ENCODE results near the gene POF1B.
"Not testable (repeated sequence)": the region's sequence is repeated elsewhere in the genome, so short reads cannot be mapped to it uniquely, and the experiment has no call there.

The POF1B gene, protein sequence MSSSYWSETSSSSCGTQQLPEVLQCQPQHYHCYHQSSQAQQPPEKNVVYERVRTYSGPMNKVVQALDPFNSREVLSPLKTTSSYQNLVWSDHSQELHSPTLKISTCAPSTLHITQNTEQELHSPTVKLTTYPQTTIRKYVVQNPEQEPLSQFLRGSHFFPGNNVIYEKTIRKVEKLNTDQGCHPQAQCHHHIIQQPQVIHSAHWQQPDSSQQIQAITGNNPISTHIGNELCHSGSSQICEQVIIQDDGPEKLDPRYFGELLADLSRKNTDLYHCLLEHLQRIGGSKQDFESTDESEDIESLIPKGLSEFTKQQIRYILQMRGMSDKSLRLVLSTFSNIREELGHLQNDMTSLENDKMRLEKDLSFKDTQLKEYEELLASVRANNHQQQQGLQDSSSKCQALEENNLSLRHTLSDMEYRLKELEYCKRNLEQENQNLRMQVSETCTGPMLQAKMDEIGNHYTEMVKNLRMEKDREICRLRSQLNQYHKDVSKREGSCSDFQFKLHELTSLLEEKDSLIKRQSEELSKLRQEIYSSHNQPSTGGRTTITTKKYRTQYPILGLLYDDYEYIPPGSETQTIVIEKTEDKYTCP

DNA sequence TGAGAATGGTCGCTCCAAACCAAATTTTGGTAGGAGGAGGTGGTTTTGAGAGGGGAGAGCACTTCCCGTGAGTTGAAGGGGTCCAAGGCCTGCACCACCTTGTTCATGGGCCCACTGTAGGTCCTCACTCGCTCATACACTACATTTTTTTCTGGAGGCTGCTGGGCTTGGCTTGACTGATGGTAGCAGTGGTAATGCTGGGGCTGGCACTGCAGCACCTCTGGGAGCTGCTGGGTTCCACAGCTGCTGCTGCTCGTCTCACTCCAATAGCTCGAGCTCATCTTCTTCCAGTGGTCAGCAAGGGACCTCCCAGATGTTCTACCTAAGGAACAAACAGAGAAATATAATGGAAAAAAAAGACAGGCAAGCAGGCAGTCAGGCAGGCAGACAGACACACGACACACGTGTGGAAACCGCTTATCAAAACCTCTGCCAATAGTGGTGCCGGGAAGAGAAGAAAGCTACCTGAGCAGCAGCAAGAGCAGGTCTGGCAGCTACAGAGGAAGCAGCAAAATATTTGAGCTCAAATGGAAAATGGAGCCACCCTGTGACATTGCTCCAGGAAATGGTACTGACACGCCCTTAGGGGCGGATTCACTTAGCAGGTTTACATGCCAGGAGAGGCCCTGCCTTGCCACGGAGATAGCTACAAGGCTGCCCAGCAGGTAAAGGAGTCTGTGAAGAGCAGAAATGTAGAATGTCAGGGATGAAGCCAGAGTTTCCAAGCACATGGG, at the start of gene POF1B:
TSS of gene POF1B (minus strand) at position 492 of the 734 bp plus-strand sequence. CDS start at position 281, 211 bp downstream.
- no peak for DNase-seq

DNA sequence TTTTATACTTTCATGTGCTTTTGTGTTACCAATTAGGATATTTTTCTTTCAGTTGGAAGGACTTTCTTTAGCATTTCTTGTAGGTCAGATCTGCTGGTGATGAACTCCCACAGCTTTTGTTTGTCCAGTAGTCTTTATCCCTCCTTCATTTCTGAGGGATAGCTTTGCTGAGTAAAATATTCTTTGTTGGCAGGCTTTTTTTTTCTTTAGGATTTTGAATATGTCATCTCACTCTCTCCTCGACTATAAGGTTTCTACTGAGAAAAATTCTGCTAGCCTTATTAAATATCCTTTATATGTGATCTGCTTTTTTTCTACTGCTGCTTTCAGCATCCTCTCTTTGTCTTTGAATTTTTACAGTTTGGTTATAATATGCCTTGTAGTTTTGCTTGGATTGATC, 49.6 kb upstream of the POF1B start:
- no peak for DNase-seq

DNA sequence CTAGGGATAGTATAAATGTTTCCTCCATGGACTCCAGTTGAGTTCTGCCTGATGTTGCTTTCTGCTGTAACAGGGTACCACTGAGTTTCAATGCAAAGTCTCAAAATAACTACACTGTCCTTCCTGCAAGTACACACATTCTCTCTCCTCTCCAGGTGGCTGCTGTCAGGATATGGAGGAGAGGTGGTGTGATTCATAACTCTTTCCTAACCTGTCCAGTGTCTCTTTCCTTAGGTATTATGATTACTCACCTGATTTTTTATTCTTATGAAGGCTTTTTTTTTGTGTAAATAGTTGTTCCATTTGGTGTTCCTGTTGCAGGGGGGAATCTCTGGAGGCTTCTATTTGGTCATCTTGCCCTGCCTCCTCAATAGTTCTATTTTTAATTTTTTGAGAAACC, 39.8 kb upstream of the POF1B start:
- DNase-seq, result no peak

DNA sequence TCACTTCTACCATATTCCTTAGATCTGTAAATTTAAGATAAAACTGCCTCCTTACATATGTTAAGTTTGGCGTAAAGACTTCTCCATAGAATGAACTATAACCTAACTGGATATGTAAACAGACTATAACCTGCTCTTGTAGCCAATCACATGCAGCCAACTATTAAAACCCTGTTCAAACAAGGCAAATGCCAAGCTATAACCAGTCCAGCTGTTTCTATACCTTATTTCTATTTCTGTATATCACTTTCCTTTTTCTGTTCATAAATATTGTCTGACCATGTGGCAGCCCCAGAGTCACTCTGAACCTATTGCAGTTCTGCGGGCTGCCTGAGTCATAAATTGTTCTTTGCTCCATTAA, 12.4 kb upstream of the POF1B start:
- no peak for DNase-seq

DNA sequence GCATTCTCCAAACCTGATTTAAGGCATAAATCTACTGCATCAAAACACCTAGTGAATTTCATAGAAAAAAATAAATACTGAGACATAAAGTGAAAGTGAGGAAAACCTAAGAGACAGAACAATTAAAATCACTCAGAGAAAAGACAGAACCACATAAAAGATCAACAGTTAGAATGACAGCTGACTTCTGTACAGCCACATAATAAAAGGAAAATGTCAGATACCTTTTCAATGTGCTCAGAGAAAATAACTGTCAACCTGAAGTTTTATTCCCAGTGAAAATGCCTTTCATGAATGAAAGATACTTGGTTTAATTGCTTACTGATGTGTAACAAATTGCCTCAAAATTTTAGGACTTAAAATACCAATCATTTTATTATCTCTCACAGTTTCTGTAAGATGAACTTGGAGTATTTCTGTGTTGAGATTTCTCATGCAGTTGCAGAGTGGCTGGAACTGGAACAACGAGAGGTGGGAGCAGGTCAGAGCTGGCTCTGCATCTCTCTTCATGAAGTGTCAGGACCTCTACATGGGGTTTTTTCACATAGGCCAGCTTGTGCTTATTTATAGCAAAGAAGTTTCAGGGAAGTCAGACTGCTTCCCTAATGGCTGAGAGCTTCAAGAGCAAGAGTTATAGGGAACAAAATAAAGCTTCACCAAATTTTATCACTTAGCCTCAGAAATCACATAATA, 11.9 kb upstream of the POF1B start:
- no peak for DNase-seq

DNA sequence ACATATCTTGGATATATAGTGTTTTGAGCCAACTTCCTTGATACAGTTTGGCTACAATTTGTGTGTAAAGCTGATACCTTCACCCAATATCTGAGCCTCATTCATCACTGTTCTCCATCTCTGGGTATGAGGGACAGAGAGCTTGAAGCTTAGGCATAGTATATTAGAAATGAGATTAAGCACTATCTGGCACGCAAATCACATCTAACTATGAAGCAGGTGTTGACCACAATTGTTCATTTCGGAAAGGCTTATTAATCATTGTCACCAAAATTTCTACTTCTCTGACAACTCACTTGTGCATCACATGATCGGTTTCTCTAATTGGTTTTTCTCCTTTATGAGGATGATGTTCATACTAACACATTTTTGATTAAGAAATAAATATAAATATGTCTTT, 2.1 kb upstream of the POF1B start:
- peak; percentile 5 for DNase-seq

DNA sequence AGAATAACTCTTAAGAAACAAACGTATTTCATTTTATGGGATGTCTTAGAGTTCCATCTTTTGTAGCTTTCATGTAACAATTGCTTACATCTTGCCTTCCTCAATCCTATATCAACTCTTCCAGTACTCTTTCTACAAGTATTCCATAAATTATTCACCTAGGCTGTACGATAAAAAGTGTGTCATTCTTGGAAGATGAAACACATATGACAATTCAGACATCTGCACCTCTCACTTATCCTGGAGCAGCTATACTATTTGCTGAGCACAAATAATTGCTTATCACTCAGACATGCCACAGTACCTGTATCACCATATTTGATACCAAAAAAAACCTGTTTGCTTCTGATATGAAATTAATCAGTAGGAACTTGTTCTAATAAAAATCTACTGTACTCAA, 1.0 kb downstream of the POF1B start:
- no peak for DNase-seq

DNA sequence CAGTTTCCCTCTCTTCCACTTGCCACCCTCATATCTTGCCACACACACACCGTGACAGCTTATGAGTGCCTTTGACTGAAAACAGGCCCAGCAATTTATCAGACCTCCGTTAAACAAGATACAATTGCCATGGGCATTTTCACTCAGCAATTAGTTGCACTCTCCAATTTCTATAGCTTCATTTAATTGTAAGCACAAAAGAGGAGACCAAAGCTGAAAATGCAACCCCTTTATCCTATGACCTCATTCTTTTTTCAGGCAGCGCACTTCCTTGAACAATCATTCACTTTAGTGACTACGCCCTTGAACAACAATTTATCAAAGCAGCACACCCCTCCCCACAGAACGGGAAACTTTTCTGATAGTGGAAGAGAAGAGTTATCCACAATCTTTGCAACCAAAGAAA, 4.1 kb downstream of the POF1B start:
- no peak for DNase-seq

DNA sequence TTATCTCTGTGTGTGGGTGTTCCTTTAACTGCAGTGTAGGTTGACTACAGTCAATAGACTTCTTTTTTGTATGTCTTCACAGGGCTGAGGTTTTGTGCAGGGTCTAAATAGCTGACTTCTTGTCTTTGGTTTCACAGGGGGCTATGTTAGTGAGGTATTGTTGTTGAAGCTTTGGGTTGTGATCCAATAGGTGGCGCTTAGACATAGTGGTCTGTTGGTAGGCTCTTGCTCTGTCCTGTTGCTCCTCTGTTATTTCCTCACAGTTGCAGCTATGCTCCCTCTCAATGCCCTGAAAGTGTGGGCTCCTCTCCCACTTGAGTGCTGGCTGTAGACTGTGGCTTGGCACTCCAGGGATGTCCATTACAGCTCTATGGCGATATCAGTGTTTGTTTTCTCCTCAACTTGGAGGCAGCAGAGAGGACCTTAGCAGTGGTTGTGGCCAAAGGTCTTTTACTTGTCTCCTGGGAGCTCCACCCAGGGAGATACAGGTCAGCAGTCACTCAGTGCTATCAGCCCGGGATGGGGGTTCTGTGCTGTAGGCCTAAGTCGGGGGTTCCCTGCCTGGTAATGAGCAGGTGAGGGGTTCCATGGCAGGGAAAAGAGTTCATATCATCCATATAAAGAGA, 14.0 kb downstream of the POF1B start:
- DNase-seq, result no peak

DNA sequence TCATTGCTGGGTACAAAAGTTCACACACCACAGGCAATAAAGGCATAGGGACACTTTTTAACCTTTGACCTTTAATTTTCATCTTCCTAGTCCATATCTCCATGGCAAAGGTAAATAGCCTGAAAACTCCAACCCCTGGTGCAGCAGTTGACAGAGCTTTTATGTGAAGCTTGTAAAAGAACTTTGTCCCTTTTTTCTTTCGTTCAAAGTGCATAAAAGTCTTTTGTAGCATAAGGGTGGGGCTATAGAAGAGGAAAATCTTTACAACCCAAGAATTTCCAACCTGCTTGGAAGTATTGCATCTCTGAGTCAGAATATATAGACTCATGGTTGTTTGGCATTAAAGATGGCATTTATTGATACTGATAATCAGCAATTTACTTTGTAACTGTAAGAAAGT, 20.4 kb downstream of the POF1B start:
- no peak for DNase-seq

DNA sequence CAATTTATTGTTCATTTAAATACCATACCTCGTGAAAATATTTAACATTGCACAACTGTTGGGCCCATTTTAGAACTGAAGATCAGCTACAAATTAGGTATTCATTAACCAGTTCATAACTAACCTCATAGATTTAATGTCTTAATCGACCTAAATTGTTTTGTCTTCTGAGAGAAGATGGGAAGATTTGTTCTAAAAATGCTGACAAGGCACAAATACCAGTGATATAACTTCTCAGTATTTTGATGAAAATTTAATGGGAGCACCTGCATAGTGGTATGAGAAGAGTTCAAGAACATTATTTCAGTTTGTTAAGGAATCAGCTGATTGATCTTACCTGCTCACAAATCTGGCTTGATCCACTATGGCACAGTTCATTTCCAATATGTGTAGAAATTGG, 33.9 kb downstream of the POF1B start:
- no peak for DNase-seq

DNA sequence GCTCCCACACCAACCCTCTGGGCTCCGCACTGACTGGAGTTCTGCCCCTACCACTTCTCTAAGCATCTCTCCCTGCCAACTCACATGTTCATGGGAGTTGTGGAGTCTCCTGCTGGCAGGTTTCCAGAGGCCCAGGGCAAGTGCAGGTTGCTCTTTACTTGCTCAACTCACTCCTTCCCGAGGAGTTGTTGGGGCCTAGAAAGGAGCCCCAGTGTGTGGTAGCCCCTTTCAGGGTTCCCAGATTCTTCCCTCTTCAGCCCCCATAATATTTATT, 52.5 kb downstream of the POF1B start:
- DNase-seq, result no peak

DNA sequence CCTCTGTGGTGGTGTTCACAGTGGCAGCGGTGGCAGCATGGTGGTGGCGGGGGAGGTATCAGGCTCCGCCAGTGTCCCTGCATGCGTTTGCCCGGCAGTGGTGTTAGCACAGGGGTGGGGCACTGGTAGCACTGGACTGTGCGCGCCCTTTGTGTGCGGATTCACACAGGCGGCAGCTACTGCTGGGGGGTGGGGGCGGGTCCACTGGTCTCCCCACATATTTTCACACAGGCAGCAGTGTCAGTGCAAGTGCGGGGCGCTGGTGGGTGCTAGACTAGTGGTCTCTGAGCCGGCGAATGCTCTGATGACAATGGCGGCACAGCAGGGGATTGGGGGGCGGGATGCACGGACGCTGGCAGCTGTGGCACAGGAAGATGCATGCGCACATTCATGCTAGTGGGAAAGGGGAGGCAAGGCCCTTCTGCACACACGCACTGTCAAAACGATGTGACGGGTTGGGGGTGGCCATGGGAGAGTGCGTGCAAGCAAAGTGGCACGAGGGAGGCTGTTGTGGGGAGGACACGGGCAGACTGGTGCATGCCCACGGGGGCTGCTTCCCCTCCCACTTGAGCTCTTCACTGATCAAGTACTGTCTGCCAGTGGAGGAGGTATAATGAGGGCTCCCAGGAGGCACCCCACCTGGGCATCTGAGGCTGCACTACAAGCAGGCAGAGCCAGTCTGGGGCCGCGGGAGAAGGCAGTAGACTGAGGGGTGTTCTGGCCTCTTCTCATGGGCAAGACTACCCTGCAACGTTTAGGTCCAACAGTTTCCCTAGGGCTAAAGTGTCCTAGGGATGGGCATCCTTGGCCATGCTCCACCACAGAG, 53.0 kb downstream of the POF1B start:
- DNase-seq, result no peak

DNA sequence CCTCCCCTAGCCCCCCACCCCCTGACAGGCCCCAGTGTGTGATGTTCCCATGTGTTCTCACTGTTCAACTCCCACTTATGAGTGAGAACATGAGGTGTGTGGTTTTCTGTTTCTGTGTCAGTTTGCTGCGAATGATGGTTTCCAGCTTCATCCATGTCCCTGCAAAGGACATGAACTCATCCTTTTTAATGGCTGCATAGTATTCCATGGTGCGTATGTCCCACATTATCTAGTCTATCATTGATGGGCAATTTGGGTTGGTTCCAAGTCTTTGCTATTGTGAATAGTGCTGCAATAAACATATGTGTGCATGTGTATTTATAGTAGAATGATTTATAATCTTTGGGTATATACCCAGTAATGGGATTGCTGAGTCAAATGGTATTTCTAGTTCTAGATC, 68.1 kb downstream of the POF1B start:
- not testable (repeated sequence) for DNase-seq

DNA sequence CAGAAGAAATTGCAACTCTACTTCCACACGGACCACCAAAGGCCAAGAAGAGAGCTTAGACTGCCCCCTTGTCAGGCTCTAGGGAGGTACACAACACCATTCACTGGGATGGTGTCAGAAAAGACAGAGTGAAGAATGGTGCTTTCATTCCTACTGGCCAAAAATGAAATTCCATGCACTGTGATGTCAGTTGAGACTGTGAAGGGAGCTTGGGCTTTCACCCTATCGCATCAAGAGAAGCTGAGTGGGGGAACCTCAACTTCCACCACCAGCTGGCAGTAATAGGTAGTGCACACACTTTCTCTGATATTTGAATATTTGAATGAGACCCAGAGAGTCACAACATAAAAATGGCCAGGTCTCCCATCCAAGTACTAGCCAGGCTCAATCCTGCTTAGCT, 69.7 kb downstream of the POF1B start:
- DNase-seq, result peak; percentile 0

DNA sequence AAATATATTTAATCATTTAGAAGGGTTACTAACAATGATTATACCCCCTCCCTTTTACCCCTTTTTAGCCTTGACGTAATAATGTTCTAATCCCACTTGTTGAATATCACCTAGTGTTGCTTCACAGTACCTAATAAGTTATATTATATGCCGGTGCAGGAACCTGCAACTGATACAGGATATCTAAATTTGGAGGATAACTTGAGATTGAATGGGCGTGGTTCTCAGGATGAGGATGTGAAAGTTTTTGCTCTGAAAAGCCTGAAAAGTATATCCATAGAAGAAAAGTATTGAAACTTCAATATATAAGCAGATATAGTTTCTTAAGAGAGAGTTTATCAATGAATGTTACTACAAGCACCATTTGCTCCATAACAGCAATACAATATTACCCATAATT, 75.9 kb downstream of the POF1B start:
- no peak for DNase-seq

DNA sequence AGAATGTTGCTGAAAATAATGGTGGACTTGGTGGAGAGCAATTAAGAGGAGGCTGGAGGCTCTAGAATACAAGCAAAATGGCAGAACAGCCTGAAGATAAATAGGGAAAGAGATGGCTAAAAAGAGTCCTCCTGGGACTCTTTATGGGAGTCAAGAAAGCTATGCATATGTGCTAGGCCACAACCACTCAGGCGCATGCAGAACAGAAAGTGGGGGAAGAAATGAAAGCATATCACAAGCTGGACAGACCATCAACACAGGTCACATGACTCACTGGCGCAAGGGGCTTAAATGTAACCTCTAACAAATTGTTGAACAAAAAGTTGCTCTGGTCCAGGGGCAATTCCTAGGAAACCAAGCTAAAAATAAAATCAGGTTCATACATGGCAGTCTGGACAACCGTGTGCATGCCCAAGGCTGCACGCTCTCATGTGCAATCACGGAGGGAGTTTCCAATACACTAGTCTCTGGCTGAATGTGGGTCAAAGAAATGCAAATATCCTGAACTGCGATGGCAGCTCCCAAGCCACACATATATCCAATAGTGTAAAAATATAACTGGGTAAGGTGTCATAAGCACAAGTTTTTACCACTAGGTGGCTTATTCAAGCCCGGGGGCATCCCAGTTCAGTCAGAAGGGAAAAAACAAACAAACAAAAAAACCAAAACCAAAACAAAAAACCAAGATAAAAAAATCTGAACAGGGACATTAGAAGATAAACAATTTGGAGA, 90.3 kb downstream of the POF1B start:
- no peak for DNase-seq

DNA sequence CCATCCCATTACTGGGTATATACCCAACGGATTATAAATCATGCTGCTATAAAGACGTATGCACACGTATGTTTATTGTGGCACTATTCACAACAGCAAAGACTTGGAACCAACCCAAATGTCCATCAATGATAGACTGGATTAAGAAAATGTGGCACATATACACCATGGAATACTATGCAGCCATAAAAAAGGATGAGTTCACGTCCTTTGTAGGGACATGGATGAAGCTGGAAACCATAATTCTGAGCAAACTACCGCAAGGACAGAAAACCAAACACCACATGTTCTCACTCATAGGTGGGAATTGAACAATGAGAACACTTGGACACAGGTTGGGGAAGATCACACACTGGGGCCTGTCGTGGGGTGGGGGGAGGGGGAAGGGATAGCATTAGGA, 94.2 kb downstream of the POF1B start:
- DNase-seq, result not testable (repeated sequence)

DNA sequence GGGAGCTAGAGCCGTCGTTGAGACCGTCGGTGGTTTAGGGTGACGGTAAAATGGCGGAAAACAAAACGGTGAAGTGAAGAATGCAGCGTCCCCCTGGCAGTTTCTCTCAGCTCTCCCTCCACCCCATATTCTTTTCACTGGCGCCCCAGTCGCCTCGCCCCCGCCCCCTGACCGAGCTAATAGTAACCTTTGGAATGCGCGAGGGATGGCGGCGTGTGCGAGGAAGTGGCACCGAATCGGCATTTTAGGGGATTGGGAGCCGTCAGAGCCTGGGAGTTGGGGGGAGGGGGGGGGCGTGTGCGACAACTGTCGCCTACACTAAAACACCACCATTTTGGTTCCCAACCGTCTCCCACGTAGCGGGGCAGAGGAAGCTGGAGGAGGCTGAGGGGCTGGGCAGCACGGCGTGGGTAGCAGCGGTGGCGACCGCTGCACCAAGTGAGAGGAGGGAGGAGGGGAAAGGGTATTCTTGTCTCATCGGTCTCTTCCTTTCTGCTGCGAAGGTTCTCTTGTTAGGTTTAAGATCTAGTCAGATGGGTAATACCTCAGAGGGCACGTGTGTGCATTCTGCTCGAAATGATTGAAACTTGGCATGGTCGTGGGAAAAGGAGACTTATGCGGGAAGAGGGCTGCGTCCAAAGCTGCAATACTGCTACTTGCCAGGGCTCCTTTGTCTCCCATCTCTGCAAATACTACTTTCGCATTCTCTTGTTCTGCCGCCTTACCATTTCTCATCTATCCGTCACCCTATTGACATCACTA, 134.8 kb downstream of the POF1B start:
- no peak for DNase-seq

DNA sequence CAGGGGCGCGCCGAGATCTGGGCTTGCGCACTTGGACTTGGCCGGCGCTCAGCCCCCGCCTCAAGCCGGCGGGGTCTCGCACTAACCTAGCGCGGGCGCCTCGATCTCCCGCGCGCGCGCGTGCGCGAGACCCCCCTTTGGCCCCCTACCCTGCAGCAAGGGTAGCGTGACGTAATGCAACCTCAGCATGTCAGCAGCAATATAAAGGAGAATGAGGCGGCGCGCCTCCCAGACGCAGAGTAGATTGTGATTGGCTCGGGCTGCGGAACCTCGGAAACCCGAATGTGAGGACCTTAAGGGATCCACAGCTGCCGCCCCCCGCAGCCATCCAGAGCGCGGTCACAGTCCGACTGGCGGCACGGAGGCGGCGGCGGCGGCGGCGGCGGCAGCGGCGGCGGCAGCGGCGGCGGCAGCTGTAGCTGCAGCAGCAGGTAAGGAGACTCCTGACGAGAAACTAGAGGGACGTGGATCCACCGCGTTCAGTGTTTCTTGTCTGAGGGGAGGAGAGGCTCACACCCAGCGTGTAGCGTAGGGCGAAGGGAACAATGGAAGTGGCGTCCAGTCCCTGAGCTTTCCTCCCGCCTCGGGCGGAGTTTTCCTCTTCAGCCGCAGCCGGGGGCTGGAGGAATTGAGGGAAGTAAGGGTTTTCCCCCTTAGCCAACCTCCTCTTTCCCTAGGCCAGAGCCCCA, 135.6 kb downstream of the POF1B start, which contains the start of the genes SATL1 and ZNF711:
TSS of gene SATL1 (minus strand) at position 19 of the 689 bp plus-strand sequence. CDS start 134,811 bp downstream, outside the sequence.
TSS of gene ZNF711 (plus strand) at position 231 of the 689 bp plus-strand sequence. CDS start 3,582 bp downstream, outside the sequence.
- peak; percentile 10 for DNase-seq
